NCI-H510A (cell line): ENCODE data around the gene MTA3.
A peak's percentile ranks its signal among the peaks of the same experiment; 100 is the strongest.
"Not testable (repeated sequence)": the region's sequence is repeated elsewhere in the genome, so short reads cannot be mapped to it uniquely, and the experiment has no call there.

Experiments
- DNase-seq: peaks from one replicate; lab custom pipeline; 2025; lab: John Stamatoyannopoulos, UW

Gene MTA3

GRCh38 chr2:42663828-42664227 is 95.4 kb downstream of the MTA3 start:
- no peak for DNase-seq

GRCh38 chr2:42673989-42674579 is 105.7 kb downstream of the MTA3 start:
- DNase-seq: no peak

- no peak for DNase-seq
Observed at GRCh38 chr2:42675815-42676214, 107.4 kb downstream of the MTA3 start.

GRCh38 chr2:42685303-42685702 is 116.9 kb downstream of the MTA3 start:
- DNase-seq: no peak

GRCh38 chr2:42693013-42693615 is 124.7 kb downstream of the MTA3 start:
- no peak for DNase-seq

- DNase-seq: no peak
Observed at GRCh38 chr2:42693688-42694479, 125.5 kb downstream of the MTA3 start.

- DNase-seq: no peak
Observed at GRCh38 chr2:42696987-42697386, 128.6 kb downstream of the MTA3 start.

GRCh38 chr2:42698940-42699339 is 130.5 kb downstream of the MTA3 start:
- DNase-seq: no peak

GRCh38 chr2:42706836-42707235 is 138.4 kb downstream of the MTA3 start:
- DNase-seq: no peak

GRCh38 chr2:42708179-42708578 is 139.7 kb downstream of the MTA3 start:
- no peak for DNase-seq

GRCh38 chr2:42711896-42712295 is 143.5 kb downstream of the MTA3 start:
- no peak for DNase-seq

- no peak for DNase-seq
Observed at GRCh38 chr2:42712934-42713333, 144.5 kb downstream of the MTA3 start.

GRCh38 chr2:42713920-42714319 is 145.5 kb downstream of the MTA3 start:
- no peak for DNase-seq

- DNase-seq: no peak
Observed at GRCh38 chr2:42714686-42715085, 146.3 kb downstream of the MTA3 start.

- no peak for DNase-seq
Observed at GRCh38 chr2:42721898-42722297, 153.5 kb downstream of the MTA3 start.

- DNase-seq: peak; percentile 5
Observed at GRCh38 chr2:42722320-42723190, 154.1 kb downstream of the MTA3 start.

GRCh38 chr2:42723465-42723864 is 155.0 kb downstream of the MTA3 start:
- DNase-seq: no peak

GRCh38 chr2:42724886-42725285 is 156.5 kb downstream of the MTA3 start:
- no peak for DNase-seq

- no peak for DNase-seq
Observed at GRCh38 chr2:42725657-42726056, 157.2 kb downstream of the MTA3 start.

- DNase-seq: no peak
Observed at GRCh38 chr2:42726680-42727079, 158.2 kb downstream of the MTA3 start.

GRCh38 chr2:42731316-42731715 is 162.9 kb downstream of the MTA3 start:
- not testable (repeated sequence) for DNase-seq

- no peak for DNase-seq
Observed at GRCh38 chr2:42733852-42734251, 165.4 kb downstream of the MTA3 start.
